Stimulated activated CD4-positive, alpha-beta T cell treated with anti-CD3 and anti-CD28 coated beads, TNF-alpha, amount 100 ng/mL, for 24 hours (primary cell): ENCODE data around the gene MOGAT1.
A peak's percentile ranks its signal among the peaks of the same experiment; 100 is the strongest.

Experiments
- DNase-seq, 3 experiments: peaks; one replicate each; pipeline ENCODE4 v3.0.0-alpha.2; 2020; ENCODE audit warnings: low read depth in 3 of 3

Gene MOGAT1, protein sequence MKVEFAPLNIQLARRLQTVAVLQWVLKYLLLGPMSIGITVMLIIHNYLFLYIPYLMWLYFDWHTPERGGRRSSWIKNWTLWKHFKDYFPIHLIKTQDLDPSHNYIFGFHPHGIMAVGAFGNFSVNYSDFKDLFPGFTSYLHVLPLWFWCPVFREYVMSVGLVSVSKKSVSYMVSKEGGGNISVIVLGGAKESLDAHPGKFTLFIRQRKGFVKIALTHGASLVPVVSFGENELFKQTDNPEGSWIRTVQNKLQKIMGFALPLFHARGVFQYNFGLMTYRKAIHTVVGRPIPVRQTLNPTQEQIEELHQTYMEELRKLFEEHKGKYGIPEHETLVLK

DNA sequence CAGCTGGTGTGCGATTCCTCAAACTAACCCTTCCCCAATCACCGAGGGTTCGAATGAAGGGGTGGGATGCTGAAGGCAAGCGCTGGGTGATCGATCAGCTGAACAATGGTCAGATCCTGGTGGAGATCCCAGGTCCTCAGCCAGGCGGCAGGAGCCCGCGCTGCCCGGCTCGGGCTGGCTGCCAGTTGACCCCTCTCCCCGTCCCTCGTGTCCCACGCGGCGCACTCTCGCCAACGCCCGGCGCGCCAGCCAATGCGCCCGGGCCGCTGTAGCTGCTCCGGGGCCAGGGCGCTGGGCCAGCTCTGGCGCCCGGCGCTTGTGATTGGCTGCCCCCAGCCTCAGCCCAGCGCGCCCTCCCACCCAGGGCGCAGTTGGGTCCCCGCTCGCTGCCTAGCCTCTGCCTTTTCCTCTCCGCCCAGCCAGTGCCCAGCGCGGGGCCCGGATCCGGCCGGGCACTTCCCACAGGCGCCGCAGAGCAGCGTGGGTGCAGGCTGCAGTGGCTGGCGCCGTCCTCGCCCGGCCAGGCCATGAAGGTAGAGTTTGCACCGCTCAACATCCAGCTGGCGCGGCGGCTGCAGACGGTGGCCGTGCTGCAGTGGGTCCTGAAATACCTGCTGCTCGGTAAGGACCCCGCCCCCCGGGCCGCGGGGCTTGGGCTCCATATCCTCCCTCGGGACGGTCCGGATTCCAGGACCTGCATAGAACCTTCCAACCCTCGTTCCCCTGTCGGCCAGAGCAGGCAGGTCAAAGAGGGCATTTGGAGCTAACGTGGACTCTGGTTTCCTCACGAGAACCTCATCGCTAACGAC is at the start of gene MOGAT1:
TSS of gene MOGAT1 (plus strand) at position 400 of the 809 bp plus-strand sequence. CDS start at position 528, 128 bp downstream.
- DNase-seq = no peak

DNA sequence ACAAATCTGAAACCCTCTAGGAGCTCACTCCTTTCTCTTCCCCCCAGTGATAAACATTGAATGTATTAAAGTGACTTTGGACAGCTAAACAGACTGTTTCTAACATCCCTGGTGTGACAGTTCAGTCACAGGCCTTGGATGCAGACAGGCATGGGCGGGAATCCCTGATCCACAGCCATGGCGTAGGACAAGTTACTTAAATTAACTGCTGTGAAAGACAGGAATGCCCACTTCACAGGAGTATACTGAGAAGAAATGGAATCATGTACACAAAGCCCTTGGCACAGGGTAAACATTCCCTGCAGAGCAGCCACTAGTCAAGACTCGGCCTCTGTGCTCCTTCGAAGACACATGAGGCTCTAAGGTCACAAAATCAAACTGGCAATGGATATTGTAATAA is 49.6 kb upstream of the MOGAT1 start:
- DNase-seq = no peak

DNA sequence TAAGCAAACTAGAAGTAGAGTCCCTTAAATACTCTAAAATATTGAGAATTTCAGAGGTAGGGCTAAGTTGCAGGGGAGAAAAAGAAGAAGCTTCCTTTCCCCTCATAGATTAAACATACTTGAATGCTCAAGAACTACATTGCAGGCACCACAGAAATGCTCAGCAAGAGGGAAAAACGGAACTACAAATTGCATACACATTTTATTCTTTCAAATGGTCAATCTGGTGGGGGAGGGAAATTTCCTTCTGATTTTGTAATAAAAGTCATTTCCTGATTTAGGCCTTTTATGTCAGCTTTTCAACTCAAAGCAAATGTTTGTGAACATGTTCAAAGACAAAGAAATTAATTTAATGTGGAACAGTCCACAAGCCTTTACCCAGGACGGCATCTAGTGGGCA is 48.5 kb upstream of the MOGAT1 start:
- no peak for DNase-seq

DNA sequence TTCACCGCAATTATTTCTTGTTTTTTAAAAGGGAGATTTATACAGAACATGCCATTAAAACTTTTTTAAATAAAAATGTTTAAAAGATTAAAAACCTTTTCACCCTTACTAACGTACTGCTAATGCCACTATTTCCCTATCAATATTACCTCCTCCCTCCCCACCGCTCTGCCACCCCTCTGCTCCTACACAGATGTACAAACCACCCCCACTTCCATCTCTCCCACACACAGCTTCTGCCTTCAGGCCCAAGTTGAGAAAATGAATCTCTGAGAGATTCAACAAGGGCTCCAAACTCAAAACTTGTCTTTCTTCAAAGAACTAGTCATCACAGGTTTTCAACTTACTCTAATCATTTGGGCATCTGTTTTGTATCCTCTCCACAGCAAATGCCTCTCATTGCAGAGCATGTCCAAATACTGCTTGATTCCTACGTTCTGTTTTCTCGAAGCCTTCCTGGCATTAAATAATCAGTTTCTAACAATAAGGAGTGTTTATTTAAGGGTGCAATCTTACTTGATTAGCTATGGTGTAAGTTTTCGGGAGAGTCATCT is 47.6 kb upstream of the MOGAT1 start:
- no peak for DNase-seq

DNA sequence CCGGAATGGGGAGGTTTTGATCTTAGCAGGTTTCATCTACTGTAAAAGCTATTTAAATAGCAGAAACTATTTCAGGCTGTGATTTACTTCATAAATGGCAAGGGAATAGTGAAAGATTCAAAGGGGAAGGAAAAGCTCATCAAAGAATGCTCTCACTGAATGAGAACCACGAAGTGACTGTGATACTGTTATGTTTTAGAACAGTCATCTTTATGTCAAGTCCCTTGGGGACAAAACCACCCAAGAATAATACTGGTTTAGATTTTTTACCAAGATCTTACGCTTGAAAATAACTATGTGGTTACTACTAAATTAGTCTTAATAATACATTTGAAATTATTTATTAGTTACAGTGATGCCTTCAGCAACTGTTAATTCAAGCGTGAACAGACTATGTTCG is 43.7 kb upstream of the MOGAT1 start:
- no peak for DNase-seq

DNA sequence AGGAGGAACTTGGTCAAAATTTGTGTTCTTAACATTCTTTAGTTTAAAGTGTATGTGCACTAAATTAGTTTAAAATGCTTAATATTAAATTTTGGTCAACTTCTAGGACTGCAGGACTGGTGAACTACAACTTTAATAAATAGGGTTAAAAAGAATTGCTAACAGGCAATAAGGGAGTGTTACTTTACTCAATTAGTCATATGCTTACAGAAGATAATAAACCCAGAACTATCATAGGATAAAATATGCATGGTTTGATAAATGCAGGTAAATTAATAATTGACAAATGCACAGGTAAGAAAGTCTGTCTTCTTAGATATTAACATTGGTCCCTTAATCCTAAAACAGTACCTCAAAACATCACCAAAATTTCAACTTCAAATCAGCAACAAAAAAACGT is 36.2 kb upstream of the MOGAT1 start:
- DNase-seq = no peak

DNA sequence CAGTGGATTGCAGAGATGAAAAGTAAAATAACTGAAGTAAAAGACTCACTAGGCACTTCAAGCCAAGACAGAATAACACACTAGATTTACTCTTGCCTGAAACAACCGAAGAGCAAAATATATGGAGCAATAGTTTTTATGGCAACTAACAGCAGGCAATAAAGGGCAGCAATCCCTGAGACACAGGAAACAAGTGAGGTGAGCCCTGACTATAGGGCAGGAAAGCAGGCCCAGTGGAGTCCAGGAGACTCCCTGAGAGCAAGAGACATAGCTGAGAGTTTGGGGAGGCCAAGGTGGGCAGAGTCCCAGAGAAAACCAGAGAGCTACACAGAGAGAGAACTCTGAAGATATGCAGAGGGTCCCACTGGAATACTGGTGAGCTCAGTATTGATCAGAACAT is 34.4 kb upstream of the MOGAT1 start:
- DNase-seq = no peak

DNA sequence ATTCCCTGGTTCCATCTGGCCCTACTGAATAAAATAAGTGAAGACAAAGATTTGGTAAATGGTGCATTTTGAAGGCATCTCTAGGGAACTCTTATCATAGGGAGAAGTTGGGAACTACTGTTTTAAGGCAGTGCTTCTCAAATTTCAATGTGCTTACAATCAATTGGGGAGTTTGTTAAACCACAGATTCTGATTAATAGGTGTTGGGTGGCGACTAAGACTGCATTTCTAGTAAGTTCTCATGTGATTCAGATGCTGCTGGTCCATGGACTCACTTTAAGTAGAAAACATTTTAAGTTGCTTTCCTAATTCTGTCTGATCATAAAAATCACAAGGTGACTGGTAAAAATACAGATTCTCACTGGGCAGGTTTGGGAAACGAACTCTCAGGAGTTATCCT is 30.1 kb upstream of the MOGAT1 start:
- DNase-seq = no peak

DNA sequence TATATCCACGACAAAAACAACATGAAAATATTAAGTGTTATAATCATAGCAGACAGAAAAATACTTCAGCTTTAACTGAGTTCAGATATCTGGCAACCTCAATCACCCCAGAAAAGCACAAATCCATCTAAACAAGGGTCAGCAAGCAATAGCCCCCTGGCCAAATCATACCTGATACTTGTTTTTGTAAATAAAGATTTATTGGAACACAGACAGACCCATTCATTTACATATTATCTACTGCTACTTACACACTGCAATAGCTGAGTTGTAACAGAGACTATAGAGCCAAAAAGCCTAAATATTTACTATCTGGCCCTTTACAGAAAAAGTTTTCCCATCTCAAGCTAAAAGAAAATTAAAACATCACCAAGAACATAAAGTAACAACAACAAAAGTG is 28.3 kb upstream of the MOGAT1 start:
- DNase-seq = no peak

DNA sequence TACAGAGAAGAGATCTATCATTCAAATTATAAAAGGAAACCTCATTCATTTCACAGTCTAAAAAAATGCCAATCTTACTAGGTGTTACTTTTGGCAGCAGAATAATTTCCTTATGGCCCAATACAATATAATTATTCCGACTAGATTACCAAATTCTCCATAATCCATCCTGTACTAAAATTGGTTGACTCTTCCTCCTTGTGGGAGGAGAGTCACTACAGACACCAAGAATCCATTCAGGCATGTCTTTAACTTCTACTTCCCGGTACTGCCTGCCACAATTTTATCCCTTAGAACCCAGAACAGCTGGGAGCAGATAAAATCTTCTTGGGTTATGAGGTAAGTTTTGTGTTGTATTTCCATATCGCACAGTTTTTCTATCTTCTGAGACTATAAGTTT is 25.4 kb upstream of the MOGAT1 start:
- no peak for DNase-seq

DNA sequence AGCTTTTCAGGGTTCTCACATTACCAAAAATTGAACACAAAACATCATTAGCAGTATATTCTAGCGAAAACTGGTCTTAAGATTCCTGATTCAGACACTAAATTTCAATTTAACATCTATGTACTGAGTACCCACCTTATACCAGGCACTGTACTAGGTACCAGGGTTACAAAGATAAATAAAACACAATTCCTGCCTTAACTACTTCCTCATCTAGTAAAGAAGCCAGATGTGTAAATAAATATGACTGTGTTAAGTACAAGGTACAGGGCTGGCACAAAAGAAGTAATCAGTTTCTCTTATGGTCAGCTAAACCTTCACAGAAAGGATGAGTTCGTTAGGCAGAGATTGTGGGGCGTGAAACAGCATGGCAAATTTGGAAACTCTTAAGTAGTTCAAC is 21.7 kb upstream of the MOGAT1 start:
- DNase-seq = no peak

DNA sequence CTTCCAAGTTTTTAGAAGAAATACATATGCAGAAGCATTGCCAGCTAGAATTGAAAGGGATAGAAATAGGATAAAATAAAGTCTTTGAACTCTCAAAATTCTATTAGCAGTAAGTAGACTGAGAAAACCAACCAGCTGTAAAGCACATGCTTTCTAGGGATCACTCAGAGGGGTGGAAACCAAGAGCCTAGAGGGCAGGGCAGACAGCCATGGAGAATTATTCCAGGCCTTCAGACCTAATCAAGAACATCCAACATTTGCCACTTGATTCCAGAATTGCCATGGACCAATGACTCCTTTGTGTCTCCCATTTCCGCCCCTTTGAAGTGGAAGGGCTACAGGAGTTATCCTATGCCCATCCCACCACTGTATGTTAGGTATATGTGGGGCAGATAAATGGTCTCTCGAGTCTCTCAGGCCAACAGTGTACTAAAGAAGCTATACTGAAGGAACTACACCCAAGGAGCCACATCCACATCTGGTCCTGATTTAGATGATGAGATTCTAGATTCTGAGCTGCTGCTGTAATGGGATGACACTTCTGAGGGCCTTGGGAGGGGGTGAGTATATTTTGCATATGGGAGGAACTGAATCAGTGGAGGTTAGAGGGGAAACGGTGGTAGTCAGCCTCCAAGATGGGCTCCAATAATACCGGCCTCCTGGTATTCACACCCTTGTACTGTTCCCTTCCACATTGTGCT is 19.6 kb upstream of the MOGAT1 start:
- DNase-seq = no peak

DNA sequence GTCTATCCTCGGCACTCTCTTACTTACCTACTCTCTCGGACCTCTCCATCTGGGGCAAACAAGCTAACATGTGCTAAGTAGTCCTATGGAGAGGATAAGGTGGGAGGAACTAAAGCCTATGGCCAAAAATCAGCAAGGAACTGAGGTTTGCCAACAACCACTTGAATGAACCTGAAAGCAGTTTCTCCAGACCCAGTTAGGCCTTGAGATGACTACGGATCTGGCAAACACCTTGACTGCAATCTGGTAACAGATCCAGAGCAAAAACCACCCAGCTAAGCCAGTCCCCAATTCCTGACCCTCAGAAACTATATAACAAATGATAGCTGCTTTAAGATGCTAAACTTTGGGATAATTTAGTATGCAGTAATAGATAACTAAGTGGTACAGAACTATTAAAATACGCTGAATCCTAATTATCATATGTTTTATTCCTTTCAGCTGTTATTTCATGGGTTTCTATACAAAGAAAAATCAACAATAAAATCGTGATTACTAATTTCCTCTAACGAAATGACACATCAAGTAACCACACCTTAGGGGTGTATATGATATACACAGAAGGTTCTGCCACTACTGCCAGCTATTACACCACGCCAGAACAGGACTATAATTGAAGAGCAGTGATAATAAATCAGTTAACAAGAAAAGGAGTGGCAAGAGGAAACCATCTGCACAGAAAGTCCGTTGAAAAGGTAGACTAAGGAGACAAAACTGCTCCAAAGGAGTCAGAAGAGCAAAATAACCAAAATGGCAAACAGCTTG is 18.8 kb upstream of the MOGAT1 start:
- no peak for DNase-seq

DNA sequence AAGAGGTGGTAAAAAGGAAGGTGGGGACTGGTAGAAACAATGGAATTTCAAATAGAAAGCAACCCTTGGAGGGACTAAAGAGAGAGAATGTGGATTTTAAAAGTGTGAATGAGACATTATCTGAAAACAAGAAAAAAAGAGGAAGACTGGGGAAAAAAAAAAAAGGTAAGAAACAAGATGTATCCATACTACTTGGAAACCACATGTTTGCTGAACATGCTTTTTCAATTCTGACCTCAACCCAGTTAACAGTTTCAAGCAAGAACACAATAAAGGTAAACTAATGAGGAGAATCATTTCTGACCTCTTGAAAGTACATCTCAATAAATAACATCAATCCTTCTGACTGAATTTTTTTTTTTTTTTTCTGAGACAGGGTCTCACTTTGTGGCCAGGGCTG is 18.2 kb upstream of the MOGAT1 start:
- no peak for DNase-seq

DNA sequence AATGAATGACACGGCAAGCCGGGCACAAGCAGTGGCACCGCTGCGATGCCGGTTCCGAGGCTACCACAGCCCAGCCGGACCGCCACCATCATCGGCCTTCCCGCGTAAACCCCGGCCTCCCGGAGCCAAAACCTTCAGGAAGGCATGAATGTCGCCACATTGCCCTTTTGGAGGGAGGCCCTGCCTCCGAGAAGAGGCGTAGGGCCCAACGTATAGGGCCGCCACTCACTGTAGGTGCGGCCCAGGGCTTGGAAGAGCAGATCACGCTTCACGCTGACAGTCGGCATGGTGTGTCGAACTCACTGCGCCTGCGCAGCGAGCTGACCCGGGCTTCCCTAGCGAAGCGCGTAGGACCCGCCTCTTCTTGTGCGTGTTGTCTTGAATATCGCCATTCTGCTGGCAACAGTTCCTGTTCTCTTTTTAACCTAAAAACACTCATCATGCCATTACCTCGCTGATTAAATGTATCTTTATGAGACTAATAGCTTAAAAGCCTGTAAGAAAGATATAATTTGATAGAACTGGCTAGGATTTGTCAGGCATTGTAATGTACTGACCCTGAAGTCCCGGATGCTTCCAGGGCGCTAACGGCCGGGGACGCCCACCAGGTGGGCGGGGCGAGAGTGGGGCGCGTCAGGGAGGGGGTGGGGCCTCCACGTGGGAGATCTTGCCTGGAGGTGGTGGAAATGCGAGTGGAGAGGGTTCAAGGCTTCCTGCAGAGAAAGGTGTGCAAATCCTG is 15.5 kb upstream of the MOGAT1 start, which contains the start of gene FARSB:
TSS of gene FARSB (minus strand) at position 306 of the 739 bp plus-strand sequence. CDS start at position 287, 19 bp downstream.
- DNase-seq = peak; percentile 80 to 88 (median 87)

DNA sequence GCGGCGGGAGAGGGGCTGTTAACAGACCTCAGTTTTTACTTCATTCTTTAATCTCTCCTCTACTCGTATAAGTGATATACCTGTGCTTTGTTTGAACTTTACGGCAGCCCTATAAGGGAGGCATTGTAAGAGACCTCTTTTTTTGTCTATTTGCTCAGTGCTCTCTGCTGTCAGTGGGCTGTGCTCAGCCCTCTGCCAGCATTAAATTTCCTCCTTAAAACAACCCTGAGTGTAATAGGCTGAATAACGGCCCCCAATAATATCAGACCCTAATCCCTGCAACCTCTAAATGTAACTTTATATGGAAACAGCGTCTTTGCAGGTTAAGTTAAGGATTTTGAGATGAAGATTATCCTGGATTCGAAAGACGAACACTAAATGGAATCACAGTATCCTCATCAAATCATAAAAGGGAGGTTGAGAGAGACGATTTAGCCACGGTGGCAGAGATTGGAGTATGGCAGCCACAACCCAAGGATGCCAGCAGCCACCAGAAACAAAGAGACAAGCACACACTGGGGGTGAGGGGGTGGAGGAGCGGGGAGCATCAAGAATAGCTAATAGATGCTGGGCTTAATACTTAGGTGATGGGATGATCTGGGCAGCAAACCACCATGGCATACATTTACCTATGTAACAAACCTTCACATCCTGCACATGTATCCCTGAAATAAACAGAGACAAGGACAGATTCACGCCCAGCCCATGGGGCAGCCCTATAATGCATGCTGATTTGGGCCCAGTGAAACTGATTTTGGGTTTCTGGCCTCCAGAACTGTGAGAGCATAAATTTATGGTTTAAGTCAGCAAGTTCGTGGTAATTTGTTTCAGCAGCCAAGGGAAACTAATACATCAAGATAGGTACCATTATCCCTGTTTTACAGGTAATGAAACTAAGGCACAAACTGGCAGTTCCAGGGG is 14.7 kb upstream of the MOGAT1 start:
- DNase-seq = no peak

DNA sequence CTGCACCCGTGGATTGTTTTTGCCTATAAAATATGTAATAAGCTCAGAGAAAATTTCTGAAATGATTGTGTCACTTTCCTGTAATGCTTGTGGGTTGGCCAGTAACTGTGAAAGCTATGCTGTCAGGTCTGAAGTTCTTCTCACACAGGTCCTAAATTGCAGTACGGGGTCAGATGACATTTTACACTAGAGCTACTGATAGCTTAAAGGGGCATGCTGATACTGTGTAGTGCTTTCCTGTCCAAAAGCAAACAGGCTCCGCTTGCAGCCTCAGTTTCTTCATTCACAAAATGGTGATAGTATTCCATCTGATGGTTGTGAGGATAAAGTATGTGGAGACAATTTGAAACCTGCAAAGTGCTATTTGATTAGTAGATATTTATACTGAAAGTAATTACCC is 8.0 kb upstream of the MOGAT1 start:
- DNase-seq = no peak

DNA sequence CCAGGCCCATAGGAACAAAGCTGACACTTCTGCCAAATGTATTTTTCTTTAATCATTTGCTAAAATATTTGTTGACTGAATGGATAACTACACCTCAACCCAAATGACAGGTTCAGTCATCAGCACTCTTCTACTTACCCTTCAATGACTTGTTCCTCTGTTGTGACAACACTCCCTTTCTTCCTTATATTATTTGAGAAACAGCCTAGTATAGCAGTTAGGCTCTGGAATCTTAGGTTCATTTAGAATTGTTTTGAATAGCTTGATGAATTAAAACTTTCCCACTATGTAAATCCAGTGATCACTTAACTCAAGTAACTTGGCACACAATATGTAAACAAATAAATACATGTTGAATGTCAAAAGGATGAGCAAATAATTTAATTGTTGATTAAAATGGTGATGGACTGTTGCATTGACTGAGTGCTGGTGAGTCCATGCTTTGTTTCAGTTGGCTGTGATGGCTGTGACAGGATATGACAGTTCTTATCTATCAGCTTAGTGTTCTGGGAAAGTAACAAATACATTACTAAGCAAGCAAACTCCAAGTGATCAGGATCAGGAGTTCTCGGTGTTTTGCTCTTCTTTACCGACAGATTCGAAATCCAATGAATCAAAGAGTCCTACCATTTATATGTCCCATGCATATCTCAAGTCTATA is 2.8 kb upstream of the MOGAT1 start:
- no peak for DNase-seq

DNA sequence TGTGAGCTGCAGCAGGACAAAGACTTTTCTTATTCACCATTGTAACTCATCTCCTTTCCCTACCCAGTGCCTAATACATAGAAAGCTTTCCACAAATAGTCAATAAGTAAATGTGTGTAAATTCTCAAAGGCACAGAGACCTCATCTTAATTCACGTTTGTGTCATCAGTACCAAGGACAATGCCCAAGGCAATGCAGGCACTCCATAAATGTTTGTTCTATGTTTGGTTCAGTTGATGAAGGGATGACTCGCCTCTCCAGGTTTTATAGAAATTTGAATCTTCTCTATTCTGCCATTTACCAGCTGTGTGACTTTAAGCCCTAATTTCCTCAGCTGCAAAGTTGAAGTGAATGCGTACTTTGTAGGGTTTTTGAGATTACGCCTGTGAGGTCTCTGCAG is 2.1 kb upstream of the MOGAT1 start:
- no peak for DNase-seq
